ENCODE data around the gene APELA.
"Not testable (repeated sequence)": the region's sequence is repeated elsewhere in the genome, so short reads cannot be mapped to it uniquely, and the experiment has no call there.

Gene APELA

GRCh38 chr4:164935363-164935762 lies 58.4 kb downstream of the APELA start:
- no peak for DNase-seq (ENCODE audit: low read depth in 1 of 2, low spot score in 1 of 2)
- no peak for TF ChIP-seq POLR2AphosphoS5 (IDR thresholded peaks at IDR 0.05; ENCODE audit: low read depth)
- no peak for TF ChIP-seq SPI1 (IDR thresholded peaks at IDR 0.05; ENCODE audit: borderline replicate concordance, low read depth)
- no peak for TF ChIP-seq CTCF (IDR thresholded peaks at IDR 0.05; ENCODE audit: insufficient read depth, low read length)
- TF ChIP-seq GABPA (IDR thresholded peaks at IDR 0.05; ENCODE audit: low read depth) = no peak
- TF ChIP-seq REST (IDR thresholded peaks at IDR 0.05; ENCODE audit: insufficient replicate concordance, low read depth) = no peak
- Histone ChIP-seq H3K4me3 (replicated peaks; ENCODE audit: insufficient read depth, low read length) (no peak overlapping the region), H3K27me3 (ENCODE audit: insufficient read depth, poor library complexity, severe bottlenecking) (no peaks in the 10 kb centered on the region), H3K27ac (replicated peaks) (no peak overlapping the region)

GRCh38 chr4:164935865-164936606 lies 59.1 kb downstream of the APELA start:
- not testable (repeated sequence) for H3K27ac ChIP-seq (replicated peaks)

GRCh38 chr4:164937576-164938270 lies 60.7 kb downstream of the APELA start:
- Histone ChIP-seq H3K4me3 (replicated peaks; ENCODE audit: insufficient read depth, low read length) (no peak overlapping the region), H3K27me3 (ENCODE audit: insufficient read depth, poor library complexity, severe bottlenecking) (no peaks in the 10 kb centered on the region), H3K27ac (replicated peaks) (no peak overlapping the region)
- no peak for DNase-seq (ENCODE audit: low read depth in 1 of 2, low spot score in 1 of 2)
- TF ChIP-seq CTCF (IDR thresholded peaks at IDR 0.05; ENCODE audit: insufficient read depth, low read length) = no peak
- TF ChIP-seq REST (IDR thresholded peaks at IDR 0.05; ENCODE audit: insufficient replicate concordance, low read depth) = no peak
- TF ChIP-seq SPI1 (IDR thresholded peaks at IDR 0.05; ENCODE audit: borderline replicate concordance, low read depth) = no peak
- no peak for TF ChIP-seq GABPA (IDR thresholded peaks at IDR 0.05; ENCODE audit: low read depth)
- TF ChIP-seq POLR2AphosphoS5 (IDR thresholded peaks at IDR 0.05; ENCODE audit: low read depth) = no peak

More at GRCh38 chr4:164935865-164936606, 59.1 kb downstream of the APELA start:
- DNase-seq (ENCODE audit: low read depth in 1 of 2, low spot score in 1 of 2); H3K4me3 ChIP-seq (replicated peaks; ENCODE audit: insufficient read depth, low read length); H3K27me3 ChIP-seq (ENCODE audit: insufficient read depth, poor library complexity, severe bottlenecking): not testable (repeated sequence)

GRCh38 chr4:164943192-164943591 lies 66.2 kb downstream of the APELA start:
- TF ChIP-seq CTCF (IDR thresholded peaks at IDR 0.05; ENCODE audit: insufficient read depth, low read length) = no peak
- no peak for TF ChIP-seq GABPA (IDR thresholded peaks at IDR 0.05; ENCODE audit: low read depth)
- no peak for TF ChIP-seq REST (IDR thresholded peaks at IDR 0.05; ENCODE audit: insufficient replicate concordance, low read depth)
- TF ChIP-seq POLR2AphosphoS5 (IDR thresholded peaks at IDR 0.05; ENCODE audit: low read depth) = no peak
- no peak for TF ChIP-seq SPI1 (IDR thresholded peaks at IDR 0.05; ENCODE audit: borderline replicate concordance, low read depth)
- Histone ChIP-seq H3K27me3 (ENCODE audit: insufficient read depth, poor library complexity, severe bottlenecking) (no peaks in the 10 kb centered on the region), H3K27ac (replicated peaks) (no peak overlapping the region), H3K4me3 (replicated peaks; ENCODE audit: insufficient read depth, low read length) (no peak overlapping the region)
- no peak for DNase-seq (ENCODE audit: low read depth in 1 of 2, low spot score in 1 of 2)

Data from HL-60 (cell line).